ENCODE results near the gene MUC22.
"Not testable (repeated sequence)": the region's sequence is repeated elsewhere in the genome, so short reads cannot be mapped to it uniquely, and the experiment has no call there.

The MUC22 gene

GRCh38 chr6:30998785-30999184 lies 11.5 kb upstream of the MUC22 start:
- DNase-seq: no peak

- not testable (repeated sequence) for DNase-seq
Measured at GRCh38 chr6:31000067-31000860, 10.0 kb upstream of the MUC22 start.

GRCh38 chr6:31001281-31001888 lies 8.9 kb upstream of the MUC22 start:
- DNase-seq: no peak

- DNase-seq: no peak
Measured at GRCh38 chr6:31002471-31002870, 7.8 kb upstream of the MUC22 start.

GRCh38 chr6:31004794-31005193 lies 5.5 kb upstream of the MUC22 start:
- DNase-seq: no peak

- no peak for DNase-seq
Measured at GRCh38 chr6:31005249-31006020, 4.8 kb upstream of the MUC22 start.

- no peak for DNase-seq
Measured at GRCh38 chr6:31007694-31008093, 2.6 kb upstream of the MUC22 start.

- no peak for DNase-seq
Measured at GRCh38 chr6:31008165-31008564, 2.1 kb upstream of the MUC22 start.

- no peak for DNase-seq
Measured at GRCh38 chr6:31009731-31010130, 543 bp upstream of the MUC22 start.

GRCh38 chr6:31011153-31011552 lies 879 bp downstream of the MUC22 start:
- DNase-seq: no peak

- DNase-seq: no peak
Measured at GRCh38 chr6:31016659-31017299, 6.5 kb downstream of the MUC22 start.

GRCh38 chr6:31017436-31017835 lies 7.2 kb downstream of the MUC22 start:
- DNase-seq: not testable (repeated sequence)

GRCh38 chr6:31020057-31020456 lies 9.8 kb downstream of the MUC22 start:
- no peak for DNase-seq

- DNase-seq: not testable (repeated sequence)
Measured at GRCh38 chr6:31020631-31021255, 10.5 kb downstream of the MUC22 start.

GRCh38 chr6:31021705-31022531 lies 11.6 kb downstream of the MUC22 start:
- DNase-seq: not testable (repeated sequence)

GRCh38 chr6:31025595-31025994 lies 15.3 kb downstream of the MUC22 start:
- no peak for DNase-seq

GRCh38 chr6:31031095-31031494 lies 20.8 kb downstream of the MUC22 start:
- no peak for DNase-seq

- no peak for DNase-seq
Measured at GRCh38 chr6:31033075-31033474, 22.8 kb downstream of the MUC22 start.

GRCh38 chr6:31035862-31036497 lies 25.7 kb downstream of the MUC22 start:
- DNase-seq: no peak

GRCh38 chr6:31037169-31037568 lies 26.9 kb downstream of the MUC22 start:
- DNase-seq: no peak

- DNase-seq: no peak
Measured at GRCh38 chr6:31037682-31038081, 27.4 kb downstream of the MUC22 start.
